Uterus (tissue), 2 donors: ENCODE data around the gene ZBTB11.

Experiments
- POLR2A ChIP-seq, 2 donors: fragments of 450-650 bp; IDR thresholded peaks; one replicate each; pipeline ENCODE4 v1.6.1; 2016; ENCODE audit warnings: antibody characterized with exemption in 2 of 2, mild to moderate bottlenecking in 1 of 2, moderate library complexity in 1 of 2
- TF ChIP-seq, protein P1 (sequence below), 4 experiments: fragments of 200-600 bp in 2 of 4; fragments of 450-650 bp in 2 of 4; sonication (generic) in 2 of 4; IDR thresholded peaks; one replicate each; pipeline ENCODE4 v1.5.1; 2016 to 2019; ENCODE audit warnings: antibody characterized with exemption in 4 of 4, mild to moderate bottlenecking in 2 of 4, moderate library complexity in 1 of 4

DNA sequence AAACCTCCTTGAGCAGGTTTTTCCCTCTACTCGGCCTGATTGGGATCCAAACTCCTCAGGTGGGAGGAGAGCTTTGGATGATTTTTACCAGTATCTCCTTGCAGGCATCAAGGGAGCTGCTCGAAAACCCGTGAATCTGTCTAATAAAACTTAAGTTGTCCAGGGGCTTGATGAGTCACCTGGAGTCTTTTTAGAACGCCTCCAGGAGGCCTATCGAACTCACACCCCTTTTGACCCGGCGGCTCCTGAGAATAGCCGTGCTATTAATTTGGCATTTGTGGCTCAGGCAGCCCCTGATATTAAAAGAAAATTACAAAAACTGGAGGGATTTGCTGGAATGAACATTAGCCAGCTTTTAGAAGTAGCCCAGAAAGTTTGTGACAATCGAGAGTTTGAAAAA is 41.6 kb downstream of the ZBTB11 start:
- TF ChIP-seq, protein P1, sequence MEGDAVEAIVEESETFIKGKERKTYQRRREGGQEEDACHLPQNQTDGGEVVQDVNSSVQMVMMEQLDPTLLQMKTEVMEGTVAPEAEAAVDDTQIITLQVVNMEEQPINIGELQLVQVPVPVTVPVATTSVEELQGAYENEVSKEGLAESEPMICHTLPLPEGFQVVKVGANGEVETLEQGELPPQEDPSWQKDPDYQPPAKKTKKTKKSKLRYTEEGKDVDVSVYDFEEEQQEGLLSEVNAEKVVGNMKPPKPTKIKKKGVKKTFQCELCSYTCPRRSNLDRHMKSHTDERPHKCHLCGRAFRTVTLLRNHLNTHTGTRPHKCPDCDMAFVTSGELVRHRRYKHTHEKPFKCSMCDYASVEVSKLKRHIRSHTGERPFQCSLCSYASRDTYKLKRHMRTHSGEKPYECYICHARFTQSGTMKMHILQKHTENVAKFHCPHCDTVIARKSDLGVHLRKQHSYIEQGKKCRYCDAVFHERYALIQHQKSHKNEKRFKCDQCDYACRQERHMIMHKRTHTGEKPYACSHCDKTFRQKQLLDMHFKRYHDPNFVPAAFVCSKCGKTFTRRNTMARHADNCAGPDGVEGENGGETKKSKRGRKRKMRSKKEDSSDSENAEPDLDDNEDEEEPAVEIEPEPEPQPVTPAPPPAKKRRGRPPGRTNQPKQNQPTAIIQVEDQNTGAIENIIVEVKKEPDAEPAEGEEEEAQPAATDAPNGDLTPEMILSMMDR (IDR thresholded peaks at IDR 0.05), result no peak
- TF ChIP-seq POLR2A (IDR thresholded peaks at IDR 0.05), result no peak
